ENCODE measurements around the gene NEAT1.

GRCh38 chr11:65377777-65378176, 44.8 kb upstream of the NEAT1 start:
- TF ChIP-seq, protein P1, sequence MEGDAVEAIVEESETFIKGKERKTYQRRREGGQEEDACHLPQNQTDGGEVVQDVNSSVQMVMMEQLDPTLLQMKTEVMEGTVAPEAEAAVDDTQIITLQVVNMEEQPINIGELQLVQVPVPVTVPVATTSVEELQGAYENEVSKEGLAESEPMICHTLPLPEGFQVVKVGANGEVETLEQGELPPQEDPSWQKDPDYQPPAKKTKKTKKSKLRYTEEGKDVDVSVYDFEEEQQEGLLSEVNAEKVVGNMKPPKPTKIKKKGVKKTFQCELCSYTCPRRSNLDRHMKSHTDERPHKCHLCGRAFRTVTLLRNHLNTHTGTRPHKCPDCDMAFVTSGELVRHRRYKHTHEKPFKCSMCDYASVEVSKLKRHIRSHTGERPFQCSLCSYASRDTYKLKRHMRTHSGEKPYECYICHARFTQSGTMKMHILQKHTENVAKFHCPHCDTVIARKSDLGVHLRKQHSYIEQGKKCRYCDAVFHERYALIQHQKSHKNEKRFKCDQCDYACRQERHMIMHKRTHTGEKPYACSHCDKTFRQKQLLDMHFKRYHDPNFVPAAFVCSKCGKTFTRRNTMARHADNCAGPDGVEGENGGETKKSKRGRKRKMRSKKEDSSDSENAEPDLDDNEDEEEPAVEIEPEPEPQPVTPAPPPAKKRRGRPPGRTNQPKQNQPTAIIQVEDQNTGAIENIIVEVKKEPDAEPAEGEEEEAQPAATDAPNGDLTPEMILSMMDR (IDR thresholded peaks at IDR 0.05; ENCODE audit: low read depth, low read length): 0 out of 2 replicates have a peak, but pooled peaks have one; percentile 12
- TF ChIP-seq EZH2phosphoT487 (IDR thresholded peaks at IDR 0.05; ENCODE audit: low read depth): no peak
